OCI-LY1 (cell line): ENCODE measurements around the gene DICER1.

Experiments
- H2AFZ ChIP-seq: fragments of 200-600 bp; sonication (generic), shearing (Covaris generic); 2 replicates; pipeline ENCODE4 v1.6.0; 2014; ENCODE audit warnings: antibody characterized with exemption, mild to moderate bottlenecking, low read length
- H3F3A ChIP-seq: fragments of 200-600 bp; sonication (generic), shearing (Covaris generic); 2 replicates; pipeline ENCODE4 v1.6.0; 2014; ENCODE audit warnings: mild to moderate bottlenecking, antibody characterized with exemption, low read length, moderate library complexity; ENCODE audit not compliant: insufficient read depth
- H3K27ac ChIP-seq: fragments of 200-600 bp; sonication (generic); 2 replicates; pipeline ENCODE4 v1.5.1; 2014; ENCODE audit warnings: low read length, mixed run types, mild to moderate bottlenecking, low read depth; ENCODE audit not compliant: poor library complexity, severe bottlenecking
- H3K27me3 ChIP-seq: fragments of 200-600 bp; sonication (generic); 2 replicates; pipeline ENCODE4 v1.6.0; 2014; ENCODE audit warnings: antibody characterized with exemption, mild to moderate bottlenecking, low read length, moderate library complexity; ENCODE audit not compliant: insufficient read depth
- H3K36me3 ChIP-seq: fragments of 200-600 bp; sonication (generic); 2 replicates; pipeline ENCODE4 v1.6.1; 2014; ENCODE audit warnings: mild to moderate bottlenecking, antibody characterized with exemption, low read length, moderate library complexity, mixed read lengths; ENCODE audit not compliant: insufficient read depth
- H3K4me1 ChIP-seq: fragments of 200-600 bp; sonication (generic); 2 replicates; pipeline ENCODE4 v1.5.1; 2014; ENCODE audit warnings: mild to moderate bottlenecking, low read length, moderate library complexity; ENCODE audit not compliant: insufficient read depth, severe bottlenecking
- H3K4me2 ChIP-seq: fragments of 200-600 bp; sonication (generic), shearing (Covaris generic); 2 replicates; pipeline ENCODE4 v1.6.1; 2014; ENCODE audit warnings: low read length
- H3K4me3 ChIP-seq: fragments of 200-600 bp; sonication (generic); 2 replicates; pipeline ENCODE4 v1.5.1; 2014; ENCODE audit warnings: low read length, low read depth, mild to moderate bottlenecking, mixed read lengths; ENCODE audit not compliant: poor library complexity, severe bottlenecking
- H3K79me2 ChIP-seq: fragments of 200-600 bp; shearing (Covaris generic); 2 replicates; pipeline ENCODE4 v1.6.1; 2016; ENCODE audit warnings: mixed run types, low read length, mixed read lengths; ENCODE audit not compliant: insufficient read depth
- H3K9ac ChIP-seq: fragments of 200-600 bp; sonication (generic), shearing (Covaris generic); 2 replicates; pipeline ENCODE4 v1.6.1; 2014; ENCODE audit warnings: mild to moderate bottlenecking, low read length, mixed read lengths
- H3K9me2 ChIP-seq: fragments of 200-600 bp; sonication (generic), shearing (Covaris generic); 2 replicates; pipeline ENCODE4 v1.6.1; 2014; ENCODE audit warnings: low read depth, mild to moderate bottlenecking, low read length, mixed read lengths
- H3K9me3 ChIP-seq: fragments of 200-600 bp; shearing (Covaris generic); 2 replicates; pipeline ENCODE4 v1.6.1; 2014; ENCODE audit warnings: low read length, mixed read lengths
- H4K20me1 ChIP-seq: fragments of 200-600 bp; sonication (generic), shearing (Covaris generic); 2 replicates; pipeline ENCODE4 v1.6.0; 2016; ENCODE audit warnings: mild to moderate bottlenecking, low read length; ENCODE audit not compliant: insufficient read depth
- EZH2 ChIP-seq: fragments of 200-600 bp; sonication (generic), shearing (Covaris generic); IDR thresholded peaks from 2 replicates; pipeline ENCODE4 v1.8.0; 2017; ENCODE audit warnings: borderline replicate concordance, mixed run types, mild to moderate bottlenecking, antibody characterized with exemption, low read length, moderate library complexity, mixed read lengths
- TF ChIP-seq, protein P1 (sequence below): fragments of 200-600 bp; sonication (generic), shearing (Covaris generic); IDR thresholded peaks from 2 replicates; pipeline ENCODE4 v1.5.1; 2017; ENCODE audit warnings: mild to moderate bottlenecking, antibody characterized with exemption, low read length, moderate library complexity, mixed read lengths

DICER1 gene

DNA sequence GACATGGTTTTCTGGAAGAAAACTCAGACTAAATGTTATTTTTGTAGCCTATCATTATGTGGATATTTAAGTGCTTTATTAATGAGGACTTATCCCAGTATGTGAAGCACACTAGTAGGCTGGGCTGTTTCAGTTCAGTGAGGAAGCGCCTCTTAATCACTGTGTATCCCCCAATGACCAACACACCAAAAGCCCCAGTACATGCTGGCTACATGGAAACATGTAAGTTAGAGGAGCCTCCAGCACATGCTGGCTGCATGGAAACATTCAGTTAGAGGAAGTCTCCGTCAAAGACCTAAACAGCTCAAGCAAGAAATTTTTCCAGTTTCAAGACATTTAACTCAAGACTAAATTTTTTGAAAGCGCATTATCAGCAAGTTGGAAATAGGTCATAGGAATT, 26.8 kb downstream of the DICER1 start:
- H2AFZ ChIP-seq: no peak overlapping the region
- TF ChIP-seq, protein P1, sequence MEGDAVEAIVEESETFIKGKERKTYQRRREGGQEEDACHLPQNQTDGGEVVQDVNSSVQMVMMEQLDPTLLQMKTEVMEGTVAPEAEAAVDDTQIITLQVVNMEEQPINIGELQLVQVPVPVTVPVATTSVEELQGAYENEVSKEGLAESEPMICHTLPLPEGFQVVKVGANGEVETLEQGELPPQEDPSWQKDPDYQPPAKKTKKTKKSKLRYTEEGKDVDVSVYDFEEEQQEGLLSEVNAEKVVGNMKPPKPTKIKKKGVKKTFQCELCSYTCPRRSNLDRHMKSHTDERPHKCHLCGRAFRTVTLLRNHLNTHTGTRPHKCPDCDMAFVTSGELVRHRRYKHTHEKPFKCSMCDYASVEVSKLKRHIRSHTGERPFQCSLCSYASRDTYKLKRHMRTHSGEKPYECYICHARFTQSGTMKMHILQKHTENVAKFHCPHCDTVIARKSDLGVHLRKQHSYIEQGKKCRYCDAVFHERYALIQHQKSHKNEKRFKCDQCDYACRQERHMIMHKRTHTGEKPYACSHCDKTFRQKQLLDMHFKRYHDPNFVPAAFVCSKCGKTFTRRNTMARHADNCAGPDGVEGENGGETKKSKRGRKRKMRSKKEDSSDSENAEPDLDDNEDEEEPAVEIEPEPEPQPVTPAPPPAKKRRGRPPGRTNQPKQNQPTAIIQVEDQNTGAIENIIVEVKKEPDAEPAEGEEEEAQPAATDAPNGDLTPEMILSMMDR: no peak
- no peak for TF ChIP-seq EZH2
- H3K9me3 ChIP-seq: no peaks in the 10 kb centered on the region
- no peaks in the 10 kb centered on the region for H4K20me1 ChIP-seq
- H3K4me3 ChIP-seq: no peak overlapping the region
- H3F3A ChIP-seq: no peaks in the 10 kb centered on the region
- no peak overlapping the region for H3K9ac ChIP-seq
- peaks cover 55% of the 10 kb centered on the region for H3K36me3 ChIP-seq
- H3K27me3 ChIP-seq: no peaks in the 10 kb centered on the region
- peak overlapping the region; percentile 55 for H3K27ac ChIP-seq
- H3K9me2 ChIP-seq: no peaks in the 10 kb centered on the region
- no peaks in the 10 kb centered on the region for H3K79me2 ChIP-seq
- H3K4me1 ChIP-seq: peaks cover 15% of the 10 kb centered on the region
- H3K4me2 ChIP-seq: no peak overlapping the region

DNA sequence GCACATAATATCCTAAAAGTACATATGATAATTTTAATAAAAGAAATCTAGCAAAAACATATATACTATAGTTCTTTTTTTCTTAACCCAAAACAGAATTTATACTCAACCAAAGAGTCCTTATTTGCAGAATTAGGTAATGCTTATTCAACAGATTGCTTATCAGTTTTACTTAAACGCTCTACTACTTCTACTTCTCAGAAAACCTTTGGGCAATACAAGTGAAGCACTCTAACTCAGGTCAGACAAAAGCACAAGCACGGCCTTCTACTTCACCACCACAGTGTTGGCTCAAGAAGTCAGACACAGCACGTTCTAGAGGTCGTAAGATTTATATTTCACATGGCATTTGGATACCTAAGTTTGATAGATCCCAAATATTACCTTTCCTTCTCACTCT, 29.2 kb downstream of the DICER1 start:
- no peaks in the 10 kb centered on the region for H3K9me3 ChIP-seq
- peaks cover 15% of the 10 kb centered on the region for H3K4me1 ChIP-seq
- H3K9me2 ChIP-seq: no peaks in the 10 kb centered on the region
- no peaks in the 10 kb centered on the region for H4K20me1 ChIP-seq
- no peaks in the 10 kb centered on the region for H3K27me3 ChIP-seq
- no peak overlapping the region for H3K27ac ChIP-seq
- no peaks in the 10 kb centered on the region for H3F3A ChIP-seq
- no peaks in the 10 kb centered on the region for H3K79me2 ChIP-seq
- no peak overlapping the region for H3K4me2 ChIP-seq
- TF ChIP-seq EZH2: no peak
- TF ChIP-seq, protein P1: no peak
- peaks cover 69% of the 10 kb centered on the region for H3K36me3 ChIP-seq
- no peak overlapping the region for H2AFZ ChIP-seq
- H3K9ac ChIP-seq: no peak overlapping the region
- H3K4me3 ChIP-seq: no peak overlapping the region

DNA sequence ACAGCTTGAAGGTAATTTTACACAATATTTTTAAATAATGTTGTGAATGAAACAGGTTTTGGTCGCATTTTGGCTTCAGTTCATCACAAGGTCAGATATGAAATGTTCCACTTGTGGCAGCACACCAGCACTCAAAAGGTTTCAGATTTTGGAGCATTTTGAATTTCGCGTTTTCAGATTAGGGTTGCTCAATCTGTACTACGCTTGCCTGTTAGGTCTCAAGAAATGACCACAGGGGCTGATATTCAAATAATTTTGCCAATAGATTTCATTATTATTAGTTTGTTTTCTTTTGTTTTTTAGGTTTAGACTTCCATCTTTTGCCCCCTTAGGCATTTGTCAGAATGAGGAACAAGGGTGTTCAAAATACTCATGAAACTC, 29.8 kb downstream of the DICER1 start:
- Histone ChIP-seq H3K79me2 (no peaks in the 10 kb centered on the region), H3K4me2 (no peak overlapping the region), H3K9ac (no peak overlapping the region), H3F3A (no peaks in the 10 kb centered on the region), H3K36me3 (peaks cover 69% of the 10 kb centered on the region), H3K9me3 (no peaks in the 10 kb centered on the region), H2AFZ (no peak overlapping the region), H3K27ac (no peak overlapping the region), H3K4me3 (no peak overlapping the region), H3K9me2 (no peaks in the 10 kb centered on the region), H3K4me1 (peaks cover 15% of the 10 kb centered on the region), H4K20me1 (no peaks in the 10 kb centered on the region), H3K27me3 (no peaks in the 10 kb centered on the region)
- no peak for TF ChIP-seq EZH2
- TF ChIP-seq, protein P1: no peak
